ENCODE results near the gene COQ3.

DNA sequence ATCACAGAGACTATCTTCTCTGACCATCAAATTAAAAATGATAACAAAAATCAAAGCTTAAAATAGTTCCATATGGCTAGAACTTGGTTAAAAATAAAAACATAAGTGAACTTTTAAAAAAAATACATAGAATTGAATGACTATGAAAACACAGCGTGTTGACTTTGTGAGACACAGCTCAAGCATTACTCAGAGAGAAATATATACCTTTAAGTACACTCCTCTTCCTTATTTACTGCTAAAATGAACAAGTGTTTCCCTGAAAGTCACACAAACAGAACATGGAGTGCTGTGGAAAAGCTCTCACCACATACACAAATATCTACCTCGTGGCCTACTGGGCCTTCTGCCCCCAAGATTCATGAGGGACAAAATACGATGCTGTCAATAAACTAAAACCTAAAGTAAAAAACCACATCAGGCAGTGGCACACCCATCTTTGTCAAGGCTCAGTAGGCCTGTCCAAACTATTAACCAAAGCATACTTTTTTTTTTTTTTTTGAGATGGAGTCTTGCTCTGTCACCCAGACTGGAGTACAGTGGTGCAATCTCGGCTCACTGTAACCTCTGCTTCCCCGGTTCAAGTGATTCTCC lies 52.0 kb downstream of the COQ3 start:
- TF ChIP-seq, protein P1, sequence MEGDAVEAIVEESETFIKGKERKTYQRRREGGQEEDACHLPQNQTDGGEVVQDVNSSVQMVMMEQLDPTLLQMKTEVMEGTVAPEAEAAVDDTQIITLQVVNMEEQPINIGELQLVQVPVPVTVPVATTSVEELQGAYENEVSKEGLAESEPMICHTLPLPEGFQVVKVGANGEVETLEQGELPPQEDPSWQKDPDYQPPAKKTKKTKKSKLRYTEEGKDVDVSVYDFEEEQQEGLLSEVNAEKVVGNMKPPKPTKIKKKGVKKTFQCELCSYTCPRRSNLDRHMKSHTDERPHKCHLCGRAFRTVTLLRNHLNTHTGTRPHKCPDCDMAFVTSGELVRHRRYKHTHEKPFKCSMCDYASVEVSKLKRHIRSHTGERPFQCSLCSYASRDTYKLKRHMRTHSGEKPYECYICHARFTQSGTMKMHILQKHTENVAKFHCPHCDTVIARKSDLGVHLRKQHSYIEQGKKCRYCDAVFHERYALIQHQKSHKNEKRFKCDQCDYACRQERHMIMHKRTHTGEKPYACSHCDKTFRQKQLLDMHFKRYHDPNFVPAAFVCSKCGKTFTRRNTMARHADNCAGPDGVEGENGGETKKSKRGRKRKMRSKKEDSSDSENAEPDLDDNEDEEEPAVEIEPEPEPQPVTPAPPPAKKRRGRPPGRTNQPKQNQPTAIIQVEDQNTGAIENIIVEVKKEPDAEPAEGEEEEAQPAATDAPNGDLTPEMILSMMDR (IDR thresholded peaks at IDR 0.05), result no peak
- no peak for TF ChIP-seq POLR2A (IDR thresholded peaks at IDR 0.05)
